ENCODE data around the gene CNOT6.
"Not testable (repeated sequence)": the region's sequence is repeated elsewhere in the genome, so short reads cannot be mapped to it uniquely, and the experiment has no call there.

The CNOT6 gene

GRCh38 chr5:180474569-180474968 lies 19.6 kb upstream of the CNOT6 start:
- TF ChIP-seq CTCF (IDR thresholded peaks at IDR 0.05) (no peak), ZFX (IDR thresholded peaks at IDR 0.05; ENCODE audit: borderline replicate concordance) (no peak)
- H3K27ac ChIP-seq: no peak overlapping the region

GRCh38 chr5:180475969-180476524 lies 18.1 kb upstream of the CNOT6 start:
- H3K27ac ChIP-seq: not testable (repeated sequence)

- TF ChIP-seq CTCF (IDR thresholded peaks at IDR 0.05) (no peak), ZFX (IDR thresholded peaks at IDR 0.05; ENCODE audit: borderline replicate concordance) (no peak)
- no peak overlapping the region for H3K27ac ChIP-seq
These were observed 9.4 kb upstream of the CNOT6 start for GRCh38 chr5:180484813-180485212.

GRCh38 chr5:180486636-180487149 lies 7.5 kb upstream of the CNOT6 start:
- TF ChIP-seq CTCF (IDR thresholded peaks at IDR 0.05) (no peak), ZFX (IDR thresholded peaks at IDR 0.05; ENCODE audit: borderline replicate concordance) (no peak)
- no peak overlapping the region for H3K27ac ChIP-seq

- no peak overlapping the region for H3K27ac ChIP-seq
- TF ChIP-seq ZFX (IDR thresholded peaks at IDR 0.05; ENCODE audit: borderline replicate concordance): no peak
- TF ChIP-seq CTCF (IDR thresholded peaks at IDR 0.05): no peak
These were observed 6.6 kb upstream of the CNOT6 start for GRCh38 chr5:180487556-180487955.

- TF ChIP-seq CTCF (IDR thresholded peaks at IDR 0.05) (no peak), ZFX (IDR thresholded peaks at IDR 0.05; ENCODE audit: borderline replicate concordance) (no peak)
- H3K27ac ChIP-seq: no peak overlapping the region
These were observed 2.7 kb upstream of the CNOT6 start for GRCh38 chr5:180491496-180491895.

- TF ChIP-seq CTCF (IDR thresholded peaks at IDR 0.05) (no peak), ZFX (IDR thresholded peaks at IDR 0.05; ENCODE audit: borderline replicate concordance) (no peak)
- H3K27ac ChIP-seq: no peak overlapping the region
These were observed 1.8 kb upstream of the CNOT6 start for GRCh38 chr5:180492226-180492903.
